Panc1 (cell line): ENCODE data around the gene TSPYL1. TPM values are rescaled to one million over a fixed set of nuclear protein-coding genes. Genes with fewer than 3 reads are reported as not detected.

Experiments
- ATAC-seq: fragments of 200-7000 bp; cut with Tn5 transposase; 2 replicates; pipeline ENCODE4 v1.9.1; 2020; ENCODE audit warnings: mild to moderate bottlenecking, moderate library complexity
- BruUV-seq: library from RNA; stranded (reverse); fragments of 400-500 nt; replicated peaks from 2 replicates; lab custom pipeline; 2021; lab: Mats Ljungman, UMichigan
- CTCF ChIA-PET: fragments of 300-600 bp; sonication (Branson Sonifier 250); formaldehyde crosslinking; loops from one replicate; lab custom pipeline; 2022; ENCODE audit warnings: antibody characterized with exemption; lab: Charles Lee
- POLR2A ChIA-PET: fragments of 300-600 bp; sonication (Branson Sonifier 250); formaldehyde crosslinking; loops from one replicate; lab custom pipeline; 2022; ENCODE audit warnings: antibody characterized with exemption; lab: Charles Lee
- DNase-seq: peaks from one replicate; pipeline ENCODE4 v3.0.0-alpha.2; 2010; ENCODE audit warnings: low read depth, low spot score
- H3K27ac ChIP-seq: 2 replicates; pipeline ENCODE4 v1.5.1; 2011; ENCODE audit warnings: mild to moderate bottlenecking, low read length, inconsistent platforms
- H3K27me3 ChIP-seq: fragments of 200-500 bp; sonication (Bioruptor generic); 2 replicates; pipeline ENCODE4 v1.6.0; 2014; ENCODE audit warnings: low read length, inconsistent platforms; ENCODE audit not compliant: control insufficient read depth, insufficient read depth
- H3K36me3 ChIP-seq: fragments of 200-500 bp; sonication (Bioruptor generic); 2 replicates; pipeline ENCODE4 v1.5.1; 2014; ENCODE audit warnings: inconsistent platforms, mild to moderate bottlenecking, low read length, moderate library complexity; ENCODE audit not compliant: control insufficient read depth, insufficient read depth
- H3K4me1 ChIP-seq: 2 replicates; pipeline ENCODE4 v1.5.1; 2011; ENCODE audit warnings: inconsistent platforms, mild to moderate bottlenecking, low read length, moderate library complexity; ENCODE audit not compliant: control insufficient read depth, insufficient read depth
- H3K4me3 ChIP-seq, 2 experiments: 2 replicates each; pipeline ENCODE4 v1.5.1; 2011 to 2012; ENCODE audit warnings: low read depth in 2 of 2, low read length in 2 of 2, mild to moderate bottlenecking in 2 of 2, inconsistent platforms in 1 of 2, moderate library complexity in 1 of 2
- H3K9me3 ChIP-seq: fragments of 200-500 bp; sonication (Bioruptor generic); 2 replicates; pipeline ENCODE4 v1.5.1; 2014; ENCODE audit warnings: low read depth, mild to moderate bottlenecking, inconsistent platforms, low read length, moderate library complexity; ENCODE audit not compliant: control insufficient read depth, insufficient read depth
- CTCF ChIP-seq: fragments of 450-650 bp; IDR thresholded peaks from 2 replicates; pipeline ENCODE4 v1.5.1; 2017; ENCODE audit warnings: mild to moderate bottlenecking
- POLR2AphosphoS5 ChIP-seq: IDR thresholded peaks from 2 replicates; pipeline ENCODE4 v1.6.1; 2012; ENCODE audit warnings: mild to moderate bottlenecking, low read depth, low read length, moderate library complexity
- REST ChIP-seq, 2 experiments: IDR thresholded peaks; 2 replicates each; pipeline ENCODE4 v1.6.1; 2011 to 2012; ENCODE audit warnings: low read depth in 2 of 2, control low read depth in 1 of 2, low read length in 1 of 2, mild to moderate bottlenecking in 1 of 2, moderate library complexity in 1 of 2; ENCODE audit not compliant: insufficient read depth in 1 of 2
- SIN3A ChIP-seq: IDR thresholded peaks from 2 replicates; pipeline ENCODE4 v1.6.1; 2012; ENCODE audit warnings: low read depth, mild to moderate bottlenecking, low read length, moderate library complexity, borderline replicate concordance; ENCODE audit not compliant: insufficient read depth
- TCF7L2 ChIP-seq: IDR thresholded peaks from 2 replicates; pipeline ENCODE4 v1.6.1; 2011; ENCODE audit warnings: mild to moderate bottlenecking, low read depth, low read length, inconsistent platforms
- in situ Hi-C: cut with HindIII; loops from 2 replicates; pipeline ENCODE4 v1.10.0; 2016; ENCODE audit warnings: low sequenced_read_pairs, low pct_unique_long_range_greater_than_20kb
- intact Hi-C: fragments of 100-400 bp; cut with micrococcal nuclease; formaldehyde crosslinking; loops from one replicate; pipeline ENCODE4 v1.10.0; 2022; ENCODE audit not compliant: unreplicated experiment
- total RNA-seq: library from RNA; stranded (reverse); gene quantifications from one replicate; pipeline ENCODE4 v1.2.1, GENCODE V29; 2021; ENCODE audit not compliant: unreplicated experiment

The TSPYL1 gene
- total RNA-seq, 1 experiment from 2014 or later: 103 TPM

GRCh38 chr6:116265041-116265829 lies 14.5 kb downstream of the TSPYL1 start:
- ATAC-seq (peak; percentile 30; the same call in 1 of the 2 replicates), DNase-seq (no peak)
- CTCF ChIA-PET: no interaction called here
- intact Hi-C loops (no loop called here), in situ Hi-C loops (no loop called here)
- H3K4me1 ChIP-seq: no peaks in the 10 kb centered on the region
- TF ChIP-seq REST (IDR thresholded peaks at IDR 0.05; ENCODE audit: insufficient read depth in 1 of 2, low read depth in 2 of 2, low read length in 1 of 2) (no peak), SIN3A (no peak), CTCF (no peak), POLR2AphosphoS5 (no peak), TCF7L2 (no peak)
- H3K27ac ChIP-seq: no peak overlapping the region
- H3K36me3 ChIP-seq: no peaks in the 10 kb centered on the region
- no peak overlapping the region for H3K4me3 ChIP-seq
- H3K9me3 ChIP-seq: no peaks in the 10 kb centered on the region
- H3K27me3 ChIP-seq: no peaks in the 10 kb centered on the region
- POLR2A ChIA-PET: no interaction called here
- no TSS peak for BruUV-seq

- H3K27me3 ChIP-seq: no peaks in the 10 kb centered on the region
- H3K9me3 ChIP-seq: no peaks in the 10 kb centered on the region
- no peak overlapping the region for H3K4me3 ChIP-seq
- TF ChIP-seq CTCF (no peak), SIN3A (no peak), POLR2AphosphoS5 (no peak), REST (IDR thresholded peaks at IDR 0.05; ENCODE audit: insufficient read depth in 1 of 2, low read depth in 2 of 2, low read length in 1 of 2) (no peak), TCF7L2 (no peak)
- no TSS peak for BruUV-seq
- in situ Hi-C loops: no loop called here
- ATAC-seq (no peak), DNase-seq (no peak)
- no peaks in the 10 kb centered on the region for H3K36me3 ChIP-seq
- no peak overlapping the region for H3K27ac ChIP-seq
- ChIA-PET CTCF (no interaction called here), POLR2A (no interaction called here)
- no peaks in the 10 kb centered on the region for H3K4me1 ChIP-seq
- intact Hi-C loops: no loop called here
Measured at GRCh38 chr6:116263353-116263752, 16.4 kb downstream of the TSPYL1 start.
